ENCODE data around the gene PLCB2.
A peak's percentile ranks its signal among the peaks of the same experiment; 100 is the strongest.

The PLCB2 gene

DNA sequence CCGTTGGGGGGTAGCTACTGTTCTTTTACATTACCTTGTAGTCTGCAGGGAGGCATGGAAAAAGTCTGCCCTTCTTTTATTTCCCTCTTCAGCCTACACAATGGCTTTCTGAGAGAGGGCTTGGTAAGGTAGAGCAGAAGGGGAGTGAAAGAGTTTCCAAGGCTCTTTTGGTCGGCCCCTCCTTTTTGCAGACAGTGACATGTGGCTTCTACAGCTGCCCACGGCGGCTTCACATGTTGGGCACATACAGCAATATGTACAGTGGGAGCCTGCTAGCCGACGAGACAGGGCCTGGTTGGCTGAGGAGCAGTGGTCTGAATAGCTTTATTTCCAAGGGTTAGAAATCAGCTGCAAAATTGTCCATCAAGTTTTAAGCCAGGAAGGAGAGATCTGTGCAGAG lies 19.7 kb upstream of the PLCB2 start:
- Histone ChIP-seq H3K27me3 (replicated peaks in 2 of 5; ENCODE audit: control insufficient read depth in 4 of 5, insufficient read depth in 5 of 5, low read length in 4 of 5) (no peaks in the 10 kb centered on the region), H3K27ac (ENCODE audit: insufficient read depth in 1 of 2, low read depth in 1 of 2, low read length in 2 of 2, poor library complexity in 1 of 2, severe bottlenecking in 2 of 2) (peak overlapping the region; percentile 35 to 57), H3K36me3 (ENCODE audit: control insufficient read depth in 4 of 4, insufficient read depth in 4 of 4, low read length in 3 of 4) (peaks cover 0 to 38% (median 2%) of the 10 kb centered on the region in 4 experiments), H3K4me1 (ENCODE audit: control extremely low read depth in 1 of 4, control insufficient read depth in 4 of 4, insufficient read depth in 4 of 4, low read length in 3 of 4) (peaks cover 47 to 92% (median 89%) of the 10 kb centered on the region in 4 experiments), H3K4me3 (ENCODE audit: control insufficient read depth in 1 of 7, extremely low read depth in 1 of 7, insufficient read depth in 4 of 7, low read depth in 2 of 7, low read length in 6 of 7) (peak overlapping the region in 3 of 7 experiments; percentile 33 to 62 (median 37)), H3K9me3 (ENCODE audit: control extremely low read depth in 1 of 5, control insufficient read depth in 4 of 5, insufficient read depth in 2 of 5, low read depth in 1 of 5, low read length in 4 of 5) (no peaks in the 10 kb centered on the region)
- POLR2A ChIA-PET, result interaction anchor here (1.5 kb wide), 2 partner anchors 9 to 18 kb away, joined by 3 to 8 read pairs; no protein-coding TSS in a partner anchor
- no peak for DNase-seq
- CTCF ChIA-PET, result interaction anchor here (1.0 to 26.5 kb wide), 6 partner anchors 10 to 49 kb away, joined by 3 to 1099 read pairs (median 6); partner anchors contain the start of genes CCDC9B, INAFM2 and PLCB2
- 63% methylated on average over 5 of the region's 6 CpGs for WGBS (ENCODE audit: insufficient coverage)

DNA sequence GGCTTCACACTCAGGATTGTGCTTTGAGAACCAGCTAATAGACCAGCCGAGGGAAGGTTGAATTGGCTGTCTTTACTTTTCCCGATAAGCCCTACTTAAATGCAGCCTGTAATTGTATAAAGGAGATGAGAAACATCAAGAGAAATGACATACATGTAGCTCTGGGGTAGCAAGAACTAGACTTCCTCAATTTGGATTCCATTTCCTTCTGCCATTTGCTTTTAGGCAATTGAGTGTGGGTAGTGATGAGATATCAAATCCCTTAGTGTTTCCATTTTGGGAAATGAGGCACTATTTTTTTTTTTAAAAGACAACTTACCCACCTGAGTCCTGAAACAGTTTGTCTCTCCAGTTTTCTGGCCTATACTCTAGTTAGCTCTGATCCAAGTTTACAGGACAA lies 18.0 kb upstream of the PLCB2 start:
- Histone ChIP-seq H3K27ac (ENCODE audit: insufficient read depth in 1 of 2, low read depth in 1 of 2, low read length in 2 of 2, poor library complexity in 1 of 2, severe bottlenecking in 2 of 2) (no peak overlapping the region), H3K9me3 (ENCODE audit: control extremely low read depth in 1 of 5, control insufficient read depth in 4 of 5, insufficient read depth in 2 of 5, low read depth in 1 of 5, low read length in 4 of 5) (no peaks in the 10 kb centered on the region), H3K27me3 (replicated peaks in 2 of 5; ENCODE audit: control insufficient read depth in 4 of 5, insufficient read depth in 5 of 5, low read length in 4 of 5) (no peaks in the 10 kb centered on the region), H3K36me3 (ENCODE audit: control insufficient read depth in 4 of 4, insufficient read depth in 4 of 4, low read length in 3 of 4) (peaks cover 0 to 26% (median 2%) of the 10 kb centered on the region in 4 experiments), H3K4me1 (ENCODE audit: control extremely low read depth in 1 of 4, control insufficient read depth in 4 of 4, insufficient read depth in 4 of 4, low read length in 3 of 4) (peaks cover 49 to 87% (median 81%) of the 10 kb centered on the region in 4 experiments), H3K4me3 (ENCODE audit: control insufficient read depth in 1 of 7, extremely low read depth in 1 of 7, insufficient read depth in 4 of 7, low read depth in 2 of 7, low read length in 6 of 7) (peak overlapping the region in 6 of 7 experiments; percentile 68 to 84 (median 81))
- WGBS (ENCODE audit: insufficient coverage), result 100% methylated on average over 1 of the region's 2 CpGs
- DNase-seq, result peak in 2 of 3 donors; percentile 33 to 37
- ChIA-PET CTCF (interaction anchor here (1.2 to 26.5 kb wide), 6 partner anchors 12 to 96 kb away, joined by 4 to 1099 read pairs (median 8); partner anchors contain the start of genes ANKRD63, CCDC9B, INAFM2 and PLCB2), POLR2A (interaction anchor here (0.6 to 2.0 kb wide), 5 partner anchors 9 to 83 kb away, joined by 3 to 33 read pairs (median 4); no protein-coding TSS in a partner anchor)

DNA sequence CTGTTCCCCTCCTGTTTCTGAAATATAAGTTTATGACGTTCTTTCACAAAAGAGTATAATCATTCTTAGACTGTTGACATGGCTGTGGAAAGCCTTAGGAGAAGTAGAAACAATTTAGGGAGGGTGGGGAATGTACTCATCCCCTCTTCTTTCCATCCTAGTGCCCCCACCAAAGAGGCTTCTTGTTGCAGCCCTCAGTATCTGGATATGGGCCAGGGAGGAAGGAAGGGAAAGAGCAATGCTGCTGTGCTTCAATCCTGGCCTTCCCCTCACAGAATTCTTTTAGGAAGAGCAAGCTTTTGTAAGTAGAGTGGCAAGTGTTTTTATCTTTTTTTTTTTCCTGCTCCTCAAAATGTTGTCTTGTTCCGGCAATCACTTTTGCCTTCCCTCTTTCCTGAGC lies 17.5 kb upstream of the PLCB2 start:
- 83% methylated on average over 1 of the region's 2 CpGs for WGBS (ENCODE audit: insufficient coverage)
- DNase-seq, result no peak
- H3K9me3 ChIP-seq (ENCODE audit: control extremely low read depth in 1 of 5, control insufficient read depth in 4 of 5, insufficient read depth in 2 of 5, low read depth in 1 of 5, low read length in 4 of 5), result no peaks in the 10 kb centered on the region
- peaks cover 47 to 82% (median 77%) of the 10 kb centered on the region in 4 experiments for H3K4me1 ChIP-seq (ENCODE audit: control extremely low read depth in 1 of 4, control insufficient read depth in 4 of 4, insufficient read depth in 4 of 4, low read length in 3 of 4)
- H3K36me3 ChIP-seq (ENCODE audit: control insufficient read depth in 4 of 4, insufficient read depth in 4 of 4, low read length in 3 of 4), result peaks cover 0 to 26% (median 2%) of the 10 kb centered on the region in 4 experiments
- CTCF ChIA-PET, result interaction anchor here (1.2 to 26.5 kb wide), 6 partner anchors 12 to 97 kb away, joined by 4 to 1099 read pairs (median 8); partner anchors contain the start of genes ANKRD63, CCDC9B, INAFM2 and PLCB2
- POLR2A ChIA-PET, result interaction anchor here (1.7 to 2.0 kb wide), 2 partner anchors 9 to 12 kb away, joined by 11 to 33 read pairs; no protein-coding TSS in a partner anchor
- peak overlapping the region in 1 of 2 experiments; percentile 59 for H3K27ac ChIP-seq (ENCODE audit: insufficient read depth in 1 of 2, low read depth in 1 of 2, low read length in 2 of 2, poor library complexity in 1 of 2, severe bottlenecking in 2 of 2)
- H3K27me3 ChIP-seq (replicated peaks in 2 of 5; ENCODE audit: control insufficient read depth in 4 of 5, insufficient read depth in 5 of 5, low read length in 4 of 5), result no peaks in the 10 kb centered on the region
- peak overlapping the region in 6 of 7 experiments; percentile 68 to 84 (median 81) for H3K4me3 ChIP-seq (ENCODE audit: control insufficient read depth in 1 of 7, extremely low read depth in 1 of 7, insufficient read depth in 4 of 7, low read depth in 2 of 7, low read length in 6 of 7)

DNA sequence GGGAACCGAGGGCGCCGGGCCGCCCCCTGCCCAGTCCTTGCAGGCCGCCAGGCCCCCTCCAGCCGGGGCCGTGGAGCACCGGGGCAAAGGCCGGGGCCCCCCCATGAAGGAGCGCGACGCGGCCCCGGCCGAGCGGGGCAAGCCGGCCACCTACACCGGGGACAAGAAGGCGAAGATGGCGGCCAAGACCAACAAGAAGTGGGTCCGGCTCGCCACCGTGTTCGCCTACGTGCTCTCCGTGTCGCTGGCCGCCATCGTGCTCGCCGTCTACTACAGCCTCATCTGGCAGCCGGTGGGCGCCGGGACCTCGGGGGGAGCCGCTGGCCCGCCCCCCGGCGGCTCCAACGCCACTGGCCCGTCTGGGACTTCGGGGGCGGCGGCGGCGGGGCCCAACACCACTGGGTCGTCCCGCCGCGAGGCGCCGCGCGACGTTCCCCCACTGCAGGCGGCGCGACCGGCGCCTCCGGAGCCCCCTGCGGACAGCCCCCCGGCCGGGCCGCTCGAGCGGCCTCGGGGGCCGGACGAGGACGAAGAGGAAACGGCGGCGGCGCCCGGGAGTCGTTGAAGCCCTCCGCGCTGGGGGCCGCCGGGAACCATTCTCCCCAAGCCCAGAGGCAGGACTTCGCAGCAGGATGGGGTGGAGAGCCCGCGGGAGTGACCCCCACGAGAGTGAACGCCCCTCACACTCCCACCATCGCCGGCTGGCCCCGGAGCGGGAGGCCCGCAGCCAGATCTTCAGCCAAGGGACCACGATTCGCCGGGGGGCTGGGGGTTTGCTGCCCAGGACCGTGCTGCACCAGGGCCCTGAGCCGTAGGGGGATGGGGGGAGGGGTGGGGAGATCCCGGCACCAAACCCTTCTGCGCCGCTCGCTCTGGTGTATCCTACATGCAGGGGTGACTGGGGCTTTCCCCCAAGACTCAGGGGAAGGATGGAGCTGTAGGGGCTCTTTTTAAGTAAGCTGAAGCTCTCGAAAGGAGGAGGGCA lies 16.5 kb upstream of the PLCB2 start:
- under 1% methylated on average over 82 of the region's 101 CpGs for WGBS (ENCODE audit: insufficient coverage)
- Histone ChIP-seq H3K4me1 (ENCODE audit: control extremely low read depth in 1 of 4, control insufficient read depth in 4 of 4, insufficient read depth in 4 of 4, low read length in 3 of 4) (peaks cover 39 to 72% (median 67%) of the 10 kb centered on the region in 4 experiments), H3K36me3 (ENCODE audit: control insufficient read depth in 4 of 4, insufficient read depth in 4 of 4, low read length in 3 of 4) (peaks cover 0 to 20% (median 2%) of the 10 kb centered on the region in 4 experiments), H3K27ac (ENCODE audit: insufficient read depth in 1 of 2, low read depth in 1 of 2, low read length in 2 of 2, poor library complexity in 1 of 2, severe bottlenecking in 2 of 2) (peak overlapping the region in 1 of 2 experiments; percentile 59), H3K9me3 (ENCODE audit: control extremely low read depth in 1 of 5, control insufficient read depth in 4 of 5, insufficient read depth in 2 of 5, low read depth in 1 of 5, low read length in 4 of 5) (no peaks in the 10 kb centered on the region), H3K4me3 (ENCODE audit: control insufficient read depth in 1 of 7, extremely low read depth in 1 of 7, insufficient read depth in 4 of 7, low read depth in 2 of 7, low read length in 6 of 7) (peak overlapping the region; percentile 41 to 84 (median 81)), H3K27me3 (replicated peaks in 2 of 5; ENCODE audit: control insufficient read depth in 4 of 5, insufficient read depth in 5 of 5, low read length in 4 of 5) (no peaks in the 10 kb centered on the region)
- POLR2A ChIA-PET, result interaction anchor here (1.5 to 2.9 kb wide), 4 partner anchors 10 to 13 kb away, joined by 11 to 33 read pairs (median 24); no protein-coding TSS in a partner anchor
- DNase-seq, result peak in 2 of 3 donors; percentile 49 to 56
- CTCF ChIA-PET, result interaction anchor here (1.3 to 26.5 kb wide), 7 partner anchors 12 to 94 kb away, joined by 4 to 1099 read pairs (median 174); partner anchors contain the start of genes ANKRD63, CCDC9B, INAFM2 and PLCB2

DNA sequence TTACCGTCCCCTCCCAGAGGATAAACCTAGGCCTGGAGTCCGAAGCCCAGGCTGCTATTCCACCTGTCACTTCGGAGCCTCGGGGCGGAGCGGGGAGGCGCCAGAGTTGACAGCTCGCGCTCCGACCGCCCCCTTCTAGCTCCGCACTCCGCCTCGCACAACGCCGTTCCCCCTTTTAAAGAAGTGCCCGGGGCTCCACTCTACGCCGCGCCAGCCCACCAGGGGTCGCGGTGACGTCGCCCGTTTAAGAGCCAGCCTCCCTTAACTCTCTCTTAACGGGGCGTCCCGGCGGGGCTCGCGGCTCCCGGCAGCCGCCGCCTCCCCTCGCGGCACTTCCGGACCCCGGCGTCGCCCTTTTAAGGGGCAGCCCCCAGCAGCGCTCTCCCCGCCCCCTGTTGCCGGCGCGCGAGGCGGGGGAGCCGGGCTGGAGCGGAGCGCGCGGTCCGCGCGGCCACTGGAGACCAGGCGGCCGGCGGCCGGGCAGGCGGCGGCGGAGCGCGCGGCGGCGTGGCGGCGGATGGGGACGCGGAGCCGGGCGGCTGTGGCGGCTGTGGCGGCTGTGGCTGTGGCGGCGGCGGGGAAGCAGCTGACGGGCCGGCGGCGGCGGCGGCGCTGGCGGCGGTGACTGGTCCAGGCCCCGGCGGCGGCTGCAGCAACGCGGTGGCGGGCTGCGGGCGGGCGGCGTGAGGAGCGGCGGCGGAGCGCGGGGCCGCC lies 15.7 kb upstream of the PLCB2 start, which contains the start of gene INAFM2:
TSS of gene INAFM2 (plus strand) at position 454 of the 714 bp plus-strand sequence. CDS start 364 bp downstream, outside the sequence.
- Histone ChIP-seq H3K4me1 (ENCODE audit: control extremely low read depth in 1 of 4, control insufficient read depth in 4 of 4, insufficient read depth in 4 of 4, low read length in 3 of 4) (peaks cover 32 to 64% (median 59%) of the 10 kb centered on the region in 4 experiments), H3K27ac (ENCODE audit: insufficient read depth in 1 of 2, low read depth in 1 of 2, low read length in 2 of 2, poor library complexity in 1 of 2, severe bottlenecking in 2 of 2) (peak within 1 kb of the TSS in 1 of 2 experiments; percentile 59), H3K27me3 (replicated peaks in 2 of 5; ENCODE audit: control insufficient read depth in 4 of 5, insufficient read depth in 5 of 5, low read length in 4 of 5) (no peaks in the 10 kb centered on the region), H3K9me3 (ENCODE audit: control extremely low read depth in 1 of 5, control insufficient read depth in 4 of 5, insufficient read depth in 2 of 5, low read depth in 1 of 5, low read length in 4 of 5) (no peaks in the 10 kb centered on the region), H3K4me3 (ENCODE audit: control insufficient read depth in 1 of 7, extremely low read depth in 1 of 7, insufficient read depth in 4 of 7, low read depth in 2 of 7, low read length in 6 of 7) (peak within 1 kb of the TSS; percentile 41 to 84 (median 81)), H3K36me3 (ENCODE audit: control insufficient read depth in 4 of 4, insufficient read depth in 4 of 4, low read length in 3 of 4) (peaks cover 0 to 20% (median 2%) of the 10 kb centered on the region in 4 experiments)
- CTCF ChIA-PET, result interaction anchor here (0.9 to 24.3 kb wide), 10 partner anchors 12 to 100 kb away, joined by 3 to 1099 read pairs (median 8); partner anchors contain the start of genes ANKRD63, CCDC9B, IVD and PLCB2
- WGBS (ENCODE audit: insufficient coverage), result 0% methylated on average over 55 of the region's 103 CpGs
- POLR2A ChIA-PET, result interaction anchor here (0.6 to 2.9 kb wide), 7 partner anchors 9 to 40 kb away, joined by 3 to 27 read pairs (median 4); no protein-coding TSS in a partner anchor
- DNase-seq, result peak; percentile 96 to 98 (median 98)
